Right lobe of liver (tissue), 6 donors: ENCODE measurements around the gene CCDC88C. TPM values are rescaled to one million over a fixed set of nuclear protein-coding genes. Genes with fewer than 3 reads are reported as not detected.

Experiments used
- ATAC-seq, 4 donors: fragments of 200-7000 bp; cut with Tn5 transposase; one replicate each; pipeline ENCODE4 v1.9.1; 2020; ENCODE audit warnings: mild to moderate bottlenecking in 4 of 4, moderate library complexity in 4 of 4
- DNase-seq, 3 donors: peaks; one replicate each; pipeline ENCODE4 v3.0.0-alpha.2; 2020
- H3K27ac ChIP-seq, 3 donors: fragments of 200-600 bp; one replicate each; pipeline ENCODE4 v1.8.0; 2022
- H3K27me3 ChIP-seq, 2 donors: fragments of 200-600 bp; one replicate each; pipeline ENCODE4 v1.8.0; 2022
- H3K36me3 ChIP-seq, 4 donors: fragments of 200-600 bp; sonication (generic) in 1 of 4; one replicate each; pipeline versions ENCODE4 v1.5.1 to v1.8.0; 2017 to 2022; ENCODE audit warnings: control low read depth in 1 of 4
- H3K4me1 ChIP-seq, 4 donors: fragments of 200-600 bp; sonication (generic) in 1 of 4; one replicate each; pipeline versions ENCODE4 v1.5.1 to v1.8.0; 2017 to 2022; ENCODE audit warnings: control low read depth in 1 of 4
- H3K4me3 ChIP-seq, 3 donors: fragments of 200-600 bp; one replicate each; pipeline ENCODE4 v1.8.0; 2022
- H3K9me3 ChIP-seq, 4 donors: fragments of 200-600 bp; sonication (generic) in 1 of 4; one replicate each; pipeline versions ENCODE4 v1.5.1 to v1.8.0; 2017 to 2022; ENCODE audit warnings: control low read depth in 1 of 4
- POLR2A ChIP-seq: fragments of 450-650 bp; IDR thresholded peaks from one replicate; pipeline ENCODE4 v1.6.1; 2017; ENCODE audit warnings: antibody characterized with exemption, mild to moderate bottlenecking
- WGBS: methylation state at CpG from one replicate; pipeline ENCODE4 v1.1.6; 2018; ENCODE audit warnings: low coverage, low lambda C conversion rate; ENCODE audit not compliant: insufficient coverage; ENCODE audit errors: missing lambda C conversion rate; 5-methylcytosine and 5-hydroxymethylcytosine counted together
- intact Hi-C, 2 donors: fragments of 100-400 bp; cut with DNase I; formaldehyde crosslinking; loops; one replicate each; pipeline versions ENCODE4 v1.11.2 to v1.14.1; 2022
- total RNA-seq, 6 experiments: library from RNA; depleted of rRNA in 2 of 6; stranded (reverse); fragments of >200 nt in 2 of 6; fragmentation: NEBNext Ultra II Directional in 3 of 6; extraction: Animal tissue kit (Norgen Biotek cat#: 25700) in 3 of 6; gene quantifications; one replicate each; pipeline versions ENCODE4 v1.1.0 to v1.2.4, GENCODE V29; 2016 to 2023
- TF ChIP-seq, protein P1 (sequence below), 4 donors: fragments of 200-600 bp in 3 of 4; fragments of 450-650 bp in 1 of 4; IDR thresholded peaks; one replicate each; pipeline versions ENCODE4 v1.5.1 to v1.8.0; 2016 to 2022; ENCODE audit warnings: antibody characterized with exemption in 4 of 4, mild to moderate bottlenecking in 2 of 4
- donor health status: DM: no; HTN: yes; CAD: no.
- donor health status: DM: no; HTN: no; CAD: no.
- donor health status: DM: no; HTN: no; CAD: no.
- donor health status: DM: no; HTN: yes; CAD: no.
- donor health status: DM: no; HTN: yes; CAD: no.

Gene CCDC88C
- total RNA-seq, 6 experiments from 2014 or later, result 1.2 to 5.7 (median 3.1) TPM

DNA sequence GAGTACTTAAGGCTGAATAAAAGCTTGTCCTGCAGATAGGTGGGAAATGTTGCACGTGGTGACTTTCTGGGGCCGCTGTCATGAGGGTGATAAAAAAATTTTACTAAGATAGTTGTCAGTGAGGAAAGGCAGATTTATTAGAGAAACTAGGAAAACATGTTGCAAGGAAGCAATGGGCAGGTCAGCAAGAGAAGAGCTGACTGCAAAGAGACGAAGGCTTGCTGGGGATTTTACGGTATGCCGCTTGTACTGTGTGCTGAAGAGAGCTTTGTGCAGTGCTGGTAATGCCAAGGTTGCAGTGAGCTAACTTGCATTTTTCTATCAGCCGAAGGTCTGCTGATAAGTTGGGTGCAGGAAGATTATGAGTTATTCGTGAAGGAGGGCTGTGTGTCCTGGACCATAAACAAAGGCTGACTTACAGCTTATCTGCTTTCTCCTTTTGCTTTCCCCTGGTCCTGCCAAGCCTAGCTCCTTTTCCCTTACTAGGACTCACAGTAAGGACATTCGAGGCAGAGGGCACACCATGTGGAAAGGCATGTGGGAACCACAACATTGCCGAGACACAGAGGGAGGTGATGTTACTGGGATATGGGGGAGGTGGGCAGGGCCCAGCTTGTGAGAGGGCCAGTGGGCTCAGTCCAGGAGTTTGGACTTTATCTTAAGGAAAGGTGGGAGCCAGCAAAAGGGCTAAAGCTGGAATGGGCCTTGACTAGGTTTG, 7.4 kb upstream of the CCDC88C start:
- Histone ChIP-seq H3K9me3 (no peaks in the 10 kb centered on the region), H3K36me3 (no peaks in the 10 kb centered on the region), H3K4me1 (peaks cover 0 to 10% (median 0%) of the 10 kb centered on the region in 4 donors), H3K4me3 (no peak overlapping the region), H3K27me3 (no peaks in the 10 kb centered on the region), H3K27ac (no peak overlapping the region)
- ATAC-seq (no peak), DNase-seq (no peak)
- WGBS, result 60% methylated on average over 3 of the region's 9 CpGs
- intact Hi-C loops, result no loop called here
- no peak for TF ChIP-seq POLR2A

DNA sequence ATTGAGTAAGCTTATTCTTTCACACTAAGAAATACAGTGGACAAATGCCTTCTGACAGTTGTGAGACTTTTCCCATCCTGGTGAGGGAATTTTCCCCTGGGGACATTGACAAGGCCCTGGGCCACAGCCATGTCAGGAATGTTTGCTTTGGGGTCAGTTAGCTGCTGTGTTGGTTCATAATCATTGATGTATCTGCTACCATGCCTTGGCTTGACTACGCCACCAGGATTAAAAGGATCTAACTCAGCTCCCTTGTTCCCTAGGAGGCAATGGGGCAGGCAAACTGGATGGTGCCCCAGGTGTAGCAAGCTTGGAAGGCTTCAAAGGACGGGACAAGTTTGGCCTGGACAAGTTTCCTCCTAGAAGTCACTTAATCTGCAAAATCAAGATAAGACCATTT, 3.1 kb upstream of the CCDC88C start:
- peak overlapping the region in 1 of 3 donors; percentile 22 for H3K27ac ChIP-seq
- intact Hi-C loops, result no loop called here
- no peaks in the 10 kb centered on the region for H3K27me3 ChIP-seq
- no peak for ATAC-seq
- no peak overlapping the region for H3K4me3 ChIP-seq
- peaks cover 0 to 17% (median 0%) of the 10 kb centered on the region in 4 donors for H3K4me1 ChIP-seq
- no peak for DNase-seq
- 71% methylated on average over 1 of the region's 2 CpGs for WGBS
- no peaks in the 10 kb centered on the region for H3K9me3 ChIP-seq
- H3K36me3 ChIP-seq, result no peaks in the 10 kb centered on the region
- TF ChIP-seq, protein P1, sequence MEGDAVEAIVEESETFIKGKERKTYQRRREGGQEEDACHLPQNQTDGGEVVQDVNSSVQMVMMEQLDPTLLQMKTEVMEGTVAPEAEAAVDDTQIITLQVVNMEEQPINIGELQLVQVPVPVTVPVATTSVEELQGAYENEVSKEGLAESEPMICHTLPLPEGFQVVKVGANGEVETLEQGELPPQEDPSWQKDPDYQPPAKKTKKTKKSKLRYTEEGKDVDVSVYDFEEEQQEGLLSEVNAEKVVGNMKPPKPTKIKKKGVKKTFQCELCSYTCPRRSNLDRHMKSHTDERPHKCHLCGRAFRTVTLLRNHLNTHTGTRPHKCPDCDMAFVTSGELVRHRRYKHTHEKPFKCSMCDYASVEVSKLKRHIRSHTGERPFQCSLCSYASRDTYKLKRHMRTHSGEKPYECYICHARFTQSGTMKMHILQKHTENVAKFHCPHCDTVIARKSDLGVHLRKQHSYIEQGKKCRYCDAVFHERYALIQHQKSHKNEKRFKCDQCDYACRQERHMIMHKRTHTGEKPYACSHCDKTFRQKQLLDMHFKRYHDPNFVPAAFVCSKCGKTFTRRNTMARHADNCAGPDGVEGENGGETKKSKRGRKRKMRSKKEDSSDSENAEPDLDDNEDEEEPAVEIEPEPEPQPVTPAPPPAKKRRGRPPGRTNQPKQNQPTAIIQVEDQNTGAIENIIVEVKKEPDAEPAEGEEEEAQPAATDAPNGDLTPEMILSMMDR (IDR thresholded peaks at IDR 0.05), result no peak
- no peak for TF ChIP-seq POLR2A

DNA sequence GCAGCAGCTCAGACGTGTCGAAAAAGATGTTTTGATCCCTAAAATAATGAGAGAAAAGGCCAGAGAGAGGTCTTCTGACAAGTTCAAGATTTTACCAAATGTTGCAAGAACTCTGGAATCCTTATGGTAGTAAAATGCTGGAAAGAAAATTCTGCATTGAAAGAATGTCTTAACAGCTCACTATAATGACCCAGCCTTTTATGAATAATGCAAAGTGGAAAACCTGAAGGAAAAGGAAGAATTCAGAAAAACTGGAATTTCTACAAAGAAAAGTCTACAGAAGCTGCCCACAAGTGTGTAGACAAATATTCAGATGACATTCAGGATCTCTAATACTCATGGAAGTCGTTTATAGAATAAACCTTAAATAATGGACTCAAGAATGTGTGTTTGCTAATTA, 1.8 kb upstream of the CCDC88C start:
- TF ChIP-seq, protein P1 (IDR thresholded peaks at IDR 0.05), result no peak
- TF ChIP-seq POLR2A, result no peak
- intact Hi-C loops, result loop anchor here in 1 of 2 donors (5.0 kb wide), 1 partner anchor 92 kb away; no protein-coding TSS in a partner anchor
- H3K4me1 ChIP-seq, result peaks cover 0 to 17% (median 0%) of the 10 kb centered on the region in 4 donors
- H3K27ac ChIP-seq, result no peak overlapping the region
- DNase-seq (no peak), ATAC-seq (no peak)
- H3K4me3 ChIP-seq, result no peak overlapping the region
- H3K27me3 ChIP-seq, result no peaks in the 10 kb centered on the region
- no peaks in the 10 kb centered on the region for H3K36me3 ChIP-seq
- WGBS, result 30% methylated on average over 3 of the region's 3 CpGs
- H3K9me3 ChIP-seq, result no peaks in the 10 kb centered on the region

DNA sequence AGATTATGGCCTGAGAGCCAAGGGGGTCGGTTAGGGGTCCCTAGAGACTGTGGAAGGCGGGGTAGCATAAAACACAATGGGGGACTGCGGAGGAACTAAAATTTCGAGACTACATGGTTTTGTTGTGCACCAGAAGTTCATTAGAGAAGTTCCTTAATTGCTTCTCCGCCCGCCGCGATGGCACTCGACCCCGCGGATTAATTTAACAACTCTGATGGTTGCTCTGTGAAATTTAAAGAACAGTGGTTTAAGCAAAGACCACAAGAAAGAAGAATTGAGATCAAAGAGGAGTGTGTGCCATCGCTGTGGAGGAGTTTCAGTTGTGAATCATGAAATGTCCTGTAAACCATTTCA, 1.4 kb upstream of the CCDC88C start:
- 44% methylated on average over 12 of the region's 12 CpGs for WGBS
- Histone ChIP-seq H3K4me3 (peak overlapping the region in 1 of 3 donors; percentile 38), H3K4me1 (peaks cover 0 to 17% (median 0%) of the 10 kb centered on the region in 4 donors), H3K36me3 (no peaks in the 10 kb centered on the region), H3K27ac (no peak overlapping the region), H3K9me3 (no peaks in the 10 kb centered on the region), H3K27me3 (no peaks in the 10 kb centered on the region)
- no peak for TF ChIP-seq POLR2A
- TF ChIP-seq, protein P1 (IDR thresholded peaks at IDR 0.05), result no peak
- ATAC-seq (no peak), DNase-seq (no peak)
- intact Hi-C loops, result loop anchor here in 1 of 2 donors (5.0 kb wide), 1 partner anchor 92 kb away; no protein-coding TSS in a partner anchor

DNA sequence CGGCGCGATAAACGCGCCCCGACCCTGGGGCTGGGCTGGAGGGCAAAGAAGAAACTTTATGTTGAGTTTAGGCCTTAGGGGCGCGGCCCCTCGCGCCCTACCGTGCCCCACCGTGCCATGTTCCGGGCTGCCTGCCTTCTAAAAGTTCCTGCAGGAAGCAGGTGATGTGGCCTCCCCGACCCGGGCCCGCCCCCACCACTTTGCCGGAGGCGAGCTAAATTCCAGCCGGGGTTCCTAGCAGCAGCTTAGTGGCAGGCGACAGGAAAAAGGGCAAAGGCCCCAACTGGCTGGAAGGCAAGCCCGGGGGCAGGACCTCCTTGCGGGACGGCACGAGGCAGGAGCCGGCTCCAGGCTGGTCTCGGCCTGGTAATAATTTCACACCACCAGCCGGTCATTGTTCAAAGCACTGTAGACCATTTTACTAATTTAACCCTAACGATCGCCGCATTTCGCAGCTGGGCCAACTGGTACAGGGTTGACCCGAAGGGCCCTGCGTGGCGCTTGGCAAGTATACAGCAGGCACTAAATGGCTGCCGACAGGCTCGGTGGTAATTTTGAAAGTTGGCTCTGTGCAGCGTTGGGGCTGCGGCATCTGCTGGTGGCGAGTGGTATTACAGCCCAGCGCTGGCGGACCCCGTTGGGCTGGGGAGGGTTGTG, 895 bp upstream of the CCDC88C start:
- ATAC-seq (peak; percentile 77 to 80 (median 79)), DNase-seq (peak; percentile 71 to 83 (median 77))
- peak overlapping the region in 1 of 3 donors; percentile 7 for H3K27ac ChIP-seq
- intact Hi-C loops, result loop anchor here in 1 of 2 donors (5.0 kb wide), 1 partner anchor 91 kb away; no protein-coding TSS in a partner anchor
- peak overlapping the region in 2 of 3 donors; percentile 38 to 70 for H3K4me3 ChIP-seq
- no peaks in the 10 kb centered on the region for H3K27me3 ChIP-seq
- peaks cover 0 to 19% (median 0%) of the 10 kb centered on the region in 4 donors for H3K4me1 ChIP-seq
- TF ChIP-seq, protein P1 (IDR thresholded peaks at IDR 0.05), result peak; percentile 89 to 95 (median 94)
- no peak for TF ChIP-seq POLR2A
- H3K9me3 ChIP-seq, result no peaks in the 10 kb centered on the region
- WGBS, result 5% methylated on average over 25 of the region's 42 CpGs
- H3K36me3 ChIP-seq, result no peaks in the 10 kb centered on the region
